ENCODE measurements around the gene POU2F1. TPM values are rescaled to one million over a fixed set of nuclear protein-coding genes. Genes with fewer than 3 reads are reported as not detected.

POU2F1 gene
- total and polyA plus RNA-seq, 2 experiments from 2014 or later, result 38.8 to 66.1 TPM

- peaks cover 9% of the 10 kb centered on the region for H3K9me2 ChIP-seq (ENCODE audit: insufficient read depth)
- Mint-ChIP-seq H3K4me1 (peaks cover 24% of the 10 kb centered on the region), H3K27ac (no peak overlapping the region), H3K36me3 (ENCODE audit: low read depth) (no peaks in the 10 kb centered on the region), H3K27me3 (ENCODE audit: insufficient read depth, low read depth, poor library complexity) (peaks cover 2% of the 10 kb centered on the region), H3K9me3 (no peaks in the 10 kb centered on the region), H3K4me3 (no peak overlapping the region)
- H3K27ac ChIP-seq (ENCODE audit: low read depth), result no peak overlapping the region
- no peaks in the 10 kb centered on the region for H3K79me2 ChIP-seq (replicated peaks; ENCODE audit: insufficient read depth)
- H3K4me2 ChIP-seq, result no peak overlapping the region
- peak overlapping the region; percentile 6; the same call in 1 of the 2 replicates for H2AFZ ChIP-seq
- no peaks in the 10 kb centered on the region for H3K27me3 ChIP-seq (ENCODE audit: insufficient read depth)
- TF ChIP-seq, protein P1, sequence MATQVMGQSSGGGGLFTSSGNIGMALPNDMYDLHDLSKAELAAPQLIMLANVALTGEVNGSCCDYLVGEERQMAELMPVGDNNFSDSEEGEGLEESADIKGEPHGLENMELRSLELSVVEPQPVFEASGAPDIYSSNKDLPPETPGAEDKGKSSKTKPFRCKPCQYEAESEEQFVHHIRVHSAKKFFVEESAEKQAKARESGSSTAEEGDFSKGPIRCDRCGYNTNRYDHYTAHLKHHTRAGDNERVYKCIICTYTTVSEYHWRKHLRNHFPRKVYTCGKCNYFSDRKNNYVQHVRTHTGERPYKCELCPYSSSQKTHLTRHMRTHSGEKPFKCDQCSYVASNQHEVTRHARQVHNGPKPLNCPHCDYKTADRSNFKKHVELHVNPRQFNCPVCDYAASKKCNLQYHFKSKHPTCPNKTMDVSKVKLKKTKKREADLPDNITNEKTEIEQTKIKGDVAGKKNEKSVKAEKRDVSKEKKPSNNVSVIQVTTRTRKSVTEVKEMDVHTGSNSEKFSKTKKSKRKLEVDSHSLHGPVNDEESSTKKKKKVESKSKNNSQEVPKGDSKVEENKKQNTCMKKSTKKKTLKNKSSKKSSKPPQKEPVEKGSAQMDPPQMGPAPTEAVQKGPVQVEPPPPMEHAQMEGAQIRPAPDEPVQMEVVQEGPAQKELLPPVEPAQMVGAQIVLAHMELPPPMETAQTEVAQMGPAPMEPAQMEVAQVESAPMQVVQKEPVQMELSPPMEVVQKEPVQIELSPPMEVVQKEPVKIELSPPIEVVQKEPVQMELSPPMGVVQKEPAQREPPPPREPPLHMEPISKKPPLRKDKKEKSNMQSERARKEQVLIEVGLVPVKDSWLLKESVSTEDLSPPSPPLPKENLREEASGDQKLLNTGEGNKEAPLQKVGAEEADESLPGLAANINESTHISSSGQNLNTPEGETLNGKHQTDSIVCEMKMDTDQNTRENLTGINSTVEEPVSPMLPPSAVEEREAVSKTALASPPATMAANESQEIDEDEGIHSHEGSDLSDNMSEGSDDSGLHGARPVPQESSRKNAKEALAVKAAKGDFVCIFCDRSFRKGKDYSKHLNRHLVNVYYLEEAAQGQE (IDR thresholded peaks at IDR 0.05; ENCODE audit: unreplicated experiment), result no peak
- TF ChIP-seq JUNB (IDR thresholded peaks at IDR 0.05; ENCODE audit: unreplicated experiment) (no peak), STAT1 (IDR thresholded peaks at IDR 0.05; ENCODE audit: unreplicated experiment) (no peak), CREB1 (CRISPR knock-in tag; IDR thresholded peaks at IDR 0.05; ENCODE audit: low read depth) (no peak), CTCF (conservative IDR thresholded peaks at IDR 0.05; ENCODE audit: low read depth in 2 of 2) (no peak), ZNF331 (CRISPR knock-in tag; IDR thresholded peaks at IDR 0.05; ENCODE audit: low read depth) (no peak), EZH2 (IDR thresholded peaks at IDR 0.05; ENCODE audit: low read depth, unreplicated experiment) (no peak), ZNF114 (CRISPR knock-in tag; IDR thresholded peaks at IDR 0.05) (no peak), EZH2phosphoT487 (IDR thresholded peaks at IDR 0.05; ENCODE audit: unreplicated experiment) (no peak), NANOG (IDR thresholded peaks at IDR 0.05; ENCODE audit: borderline replicate concordance) (no peak), POLR2AphosphoS5 (IDR thresholded peaks at IDR 0.05; ENCODE audit: low read depth) (no peak)
- TF ChIP-seq, protein P2, sequence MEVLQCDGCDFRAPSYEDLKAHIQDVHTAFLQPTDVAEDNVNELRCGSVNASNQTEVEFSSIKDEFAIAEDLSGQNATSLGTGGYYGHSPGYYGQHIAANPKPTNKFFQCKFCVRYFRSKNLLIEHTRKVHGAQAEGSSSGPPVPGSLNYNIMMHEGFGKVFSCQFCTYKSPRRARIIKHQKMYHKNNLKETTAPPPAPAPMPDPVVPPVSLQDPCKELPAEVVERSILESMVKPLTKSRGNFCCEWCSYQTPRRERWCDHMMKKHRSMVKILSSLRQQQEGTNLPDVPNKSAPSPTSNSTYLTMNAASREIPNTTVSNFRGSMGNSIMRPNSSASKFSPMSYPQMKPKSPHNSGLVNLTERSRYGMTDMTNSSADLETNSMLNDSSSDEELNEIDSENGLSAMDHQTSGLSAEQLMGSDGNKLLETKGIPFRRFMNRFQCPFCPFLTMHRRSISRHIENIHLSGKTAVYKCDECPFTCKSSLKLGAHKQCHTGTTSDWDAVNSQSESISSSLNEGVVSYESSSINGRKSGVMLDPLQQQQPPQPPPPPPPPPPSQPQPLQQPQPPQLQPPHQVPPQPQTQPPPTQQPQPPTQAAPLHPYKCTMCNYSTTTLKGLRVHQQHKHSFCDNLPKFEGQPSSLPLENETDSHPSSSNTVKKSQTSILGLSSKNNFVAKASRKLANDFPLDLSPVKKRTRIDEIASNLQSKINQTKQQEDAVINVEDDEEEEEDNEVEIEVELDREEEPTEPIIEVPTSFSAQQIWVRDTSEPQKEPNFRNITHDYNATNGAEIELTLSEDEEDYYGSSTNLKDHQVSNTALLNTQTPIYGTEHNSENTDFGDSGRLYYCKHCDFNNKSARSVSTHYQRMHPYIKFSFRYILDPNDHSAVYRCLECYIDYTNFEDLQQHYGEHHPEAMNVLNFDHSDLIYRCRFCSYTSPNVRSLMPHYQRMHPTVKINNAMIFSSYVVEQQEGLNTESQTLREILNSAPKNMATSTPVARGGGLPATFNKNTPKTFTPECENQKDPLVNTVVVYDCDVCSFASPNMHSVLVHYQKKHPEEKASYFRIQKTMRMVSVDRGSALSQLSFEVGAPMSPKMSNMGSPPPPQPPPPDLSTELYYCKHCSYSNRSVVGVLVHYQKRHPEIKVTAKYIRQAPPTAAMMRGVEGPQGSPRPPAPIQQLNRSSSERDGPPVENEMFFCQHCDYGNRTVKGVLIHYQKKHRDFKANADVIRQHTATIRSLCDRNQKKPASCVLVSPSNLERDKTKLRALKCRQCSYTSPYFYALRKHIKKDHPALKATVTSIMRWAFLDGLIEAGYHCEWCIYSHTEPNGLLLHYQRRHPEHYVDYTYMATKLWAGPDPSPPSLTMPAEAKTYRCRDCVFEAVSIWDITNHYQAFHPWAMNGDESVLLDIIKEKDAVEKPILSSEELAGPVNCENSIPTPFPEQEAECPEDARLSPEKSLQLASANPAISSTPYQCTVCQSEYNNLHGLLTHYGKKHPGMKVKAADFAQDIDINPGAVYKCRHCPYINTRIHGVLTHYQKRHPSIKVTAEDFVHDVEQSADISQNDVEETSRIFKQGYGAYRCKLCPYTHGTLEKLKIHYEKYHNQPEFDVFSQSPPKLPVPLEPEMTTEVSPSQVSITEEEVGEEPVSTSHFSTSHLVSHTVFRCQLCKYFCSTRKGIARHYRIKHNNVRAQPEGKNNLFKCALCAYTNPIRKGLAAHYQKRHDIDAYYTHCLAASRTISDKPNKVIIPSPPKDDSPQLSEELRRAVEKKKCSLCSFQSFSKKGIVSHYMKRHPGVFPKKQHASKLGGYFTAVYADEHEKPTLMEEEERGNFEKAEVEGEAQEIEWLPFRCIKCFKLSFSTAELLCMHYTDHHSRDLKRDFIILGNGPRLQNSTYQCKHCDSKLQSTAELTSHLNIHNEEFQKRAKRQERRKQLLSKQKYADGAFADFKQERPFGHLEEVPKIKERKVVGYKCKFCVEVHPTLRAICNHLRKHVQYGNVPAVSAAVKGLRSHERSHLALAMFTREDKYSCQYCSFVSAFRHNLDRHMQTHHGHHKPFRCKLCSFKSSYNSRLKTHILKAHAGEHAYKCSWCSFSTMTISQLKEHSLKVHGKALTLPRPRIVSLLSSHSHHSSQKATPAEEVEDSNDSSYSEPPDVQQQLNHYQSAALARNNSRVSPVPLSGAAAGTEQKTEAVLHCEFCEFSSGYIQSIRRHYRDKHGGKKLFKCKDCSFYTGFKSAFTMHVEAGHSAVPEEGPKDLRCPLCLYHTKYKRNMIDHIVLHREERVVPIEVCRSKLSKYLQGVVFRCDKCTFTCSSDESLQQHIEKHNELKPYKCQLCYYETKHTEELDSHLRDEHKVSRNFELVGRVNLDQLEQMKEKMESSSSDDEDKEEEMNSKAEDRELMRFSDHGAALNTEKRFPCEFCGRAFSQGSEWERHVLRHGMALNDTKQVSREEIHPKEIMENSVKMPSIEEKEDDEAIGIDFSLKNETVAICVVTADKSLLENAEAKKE (CRISPR knock-in tag; IDR thresholded peaks at IDR 0.05), result no peak
- TF ChIP-seq, protein P3, sequence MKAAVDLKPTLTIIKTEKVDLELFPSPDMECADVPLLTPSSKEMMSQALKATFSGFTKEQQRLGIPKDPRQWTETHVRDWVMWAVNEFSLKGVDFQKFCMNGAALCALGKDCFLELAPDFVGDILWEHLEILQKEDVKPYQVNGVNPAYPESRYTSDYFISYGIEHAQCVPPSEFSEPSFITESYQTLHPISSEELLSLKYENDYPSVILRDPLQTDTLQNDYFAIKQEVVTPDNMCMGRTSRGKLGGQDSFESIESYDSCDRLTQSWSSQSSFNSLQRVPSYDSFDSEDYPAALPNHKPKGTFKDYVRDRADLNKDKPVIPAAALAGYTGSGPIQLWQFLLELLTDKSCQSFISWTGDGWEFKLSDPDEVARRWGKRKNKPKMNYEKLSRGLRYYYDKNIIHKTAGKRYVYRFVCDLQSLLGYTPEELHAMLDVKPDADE (IDR thresholded peaks at IDR 0.05), result no peak
- peaks cover 5% of the 10 kb centered on the region; the same call in 1 of the 2 replicates for H3K4me1 ChIP-seq (ENCODE audit: insufficient read depth)
- ATAC-seq (no peak), DNase-seq (ENCODE audit: low spot score) (no peak)
- H3K36me3 ChIP-seq (ENCODE audit: insufficient read depth), result no peaks in the 10 kb centered on the region
- H4K20me1 ChIP-seq (replicated peaks; ENCODE audit: insufficient read depth), result no peaks in the 10 kb centered on the region
- H3K4me3 ChIP-seq, result no peak overlapping the region
- no peaks in the 10 kb centered on the region for H3F3A ChIP-seq (replicated peaks; ENCODE audit: low read depth)
Observed at GRCh38 chr1:167175901-167176300, 44.8 kb upstream of the POU2F1 start.
